ENCODE data around the gene CDC42BPA.

CDC42BPA gene

DNA sequence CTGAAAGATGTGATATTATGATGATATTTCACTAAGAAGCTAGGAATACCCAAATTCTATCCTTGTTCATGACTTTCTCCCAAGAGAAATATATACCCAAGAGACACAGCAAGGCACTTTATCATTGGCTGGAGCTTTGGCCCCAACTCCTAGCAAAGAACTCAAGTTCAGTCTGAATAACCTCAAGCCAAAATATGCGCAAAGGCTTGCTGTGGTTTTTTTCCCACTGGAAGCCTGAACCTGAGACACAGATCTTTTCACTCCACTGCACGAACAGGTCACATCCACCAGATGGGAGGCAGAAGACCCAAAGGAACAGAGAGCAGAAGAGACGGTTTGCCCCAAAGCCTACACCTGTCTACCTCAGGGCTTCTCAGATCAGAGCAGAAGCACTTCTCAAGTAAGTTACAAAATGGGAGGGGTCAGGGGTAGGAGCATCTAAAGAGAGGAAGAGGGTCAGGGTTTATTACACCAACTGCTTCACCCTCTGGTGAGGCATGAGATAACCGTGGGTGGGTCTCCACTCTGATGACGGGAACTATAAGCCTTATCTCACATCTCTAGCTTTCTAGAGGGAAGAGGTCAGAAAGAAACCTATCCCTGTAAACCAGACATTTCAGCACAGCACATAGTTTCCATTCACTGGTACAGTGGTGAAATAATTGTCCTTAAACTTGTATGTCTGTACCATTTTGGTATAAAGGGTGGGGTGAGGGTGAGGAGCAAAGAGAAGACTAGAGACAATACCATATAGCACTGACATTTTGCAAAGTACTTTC lies 17.1 kb upstream of the CDC42BPA start:
- DNase-seq = no peak

DNA sequence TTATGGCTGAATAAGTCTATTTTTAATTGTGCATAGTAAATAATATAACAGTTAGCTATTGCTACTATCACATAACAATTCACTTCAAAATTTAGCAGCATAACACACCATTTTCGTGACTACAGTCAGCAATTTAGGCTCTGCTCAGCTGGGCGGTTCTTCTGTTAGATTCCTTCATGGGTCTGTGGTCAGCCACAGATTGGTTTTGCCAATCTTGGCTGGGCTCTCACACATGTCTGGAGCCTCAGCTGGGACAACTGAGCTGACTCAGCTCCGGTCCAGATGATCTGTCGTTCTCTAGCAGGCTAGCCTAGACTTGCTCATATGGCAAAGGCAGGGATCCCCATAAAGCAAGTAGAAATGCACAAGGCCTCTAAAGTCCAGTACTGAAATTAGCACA lies 15.1 kb upstream of the CDC42BPA start:
- no peak for DNase-seq

DNA sequence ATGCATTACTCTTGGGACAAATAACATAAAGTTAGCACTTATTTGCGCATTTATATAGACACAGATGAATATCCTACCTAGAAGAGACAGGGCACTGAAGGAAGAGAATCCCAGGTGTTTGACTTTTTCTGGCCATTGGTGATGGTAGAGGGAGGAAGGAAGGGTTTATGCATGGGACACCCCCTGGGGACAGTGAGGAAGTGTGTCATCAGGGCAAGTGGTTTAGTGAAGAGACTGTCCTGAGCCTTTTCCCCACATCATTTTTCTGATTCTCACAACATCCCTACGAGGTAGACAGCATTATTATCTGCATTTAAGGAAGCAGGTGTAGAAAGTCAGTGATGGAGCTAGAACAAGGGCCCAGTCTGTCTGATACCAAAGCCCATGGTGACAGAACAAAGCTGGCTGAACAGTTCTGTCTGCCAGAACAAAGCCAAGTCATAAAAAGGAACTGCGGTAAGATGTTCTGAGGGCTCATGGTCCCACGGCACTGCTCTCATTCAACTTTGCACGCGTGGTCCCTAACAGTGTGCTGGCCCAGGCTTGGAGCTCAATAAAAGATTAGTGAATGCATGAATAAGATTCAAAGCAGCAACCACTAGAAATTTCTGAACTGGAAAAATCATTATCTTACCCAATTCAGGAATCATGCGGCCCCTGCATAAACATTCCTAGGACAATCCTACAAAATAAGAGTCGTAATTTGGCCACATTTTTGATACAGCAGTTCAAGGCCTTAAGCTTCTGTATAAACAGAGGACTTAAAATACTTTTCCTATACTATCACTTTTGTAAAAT lies 12.2 kb upstream of the CDC42BPA start:
- peak; percentile 19 for DNase-seq

DNA sequence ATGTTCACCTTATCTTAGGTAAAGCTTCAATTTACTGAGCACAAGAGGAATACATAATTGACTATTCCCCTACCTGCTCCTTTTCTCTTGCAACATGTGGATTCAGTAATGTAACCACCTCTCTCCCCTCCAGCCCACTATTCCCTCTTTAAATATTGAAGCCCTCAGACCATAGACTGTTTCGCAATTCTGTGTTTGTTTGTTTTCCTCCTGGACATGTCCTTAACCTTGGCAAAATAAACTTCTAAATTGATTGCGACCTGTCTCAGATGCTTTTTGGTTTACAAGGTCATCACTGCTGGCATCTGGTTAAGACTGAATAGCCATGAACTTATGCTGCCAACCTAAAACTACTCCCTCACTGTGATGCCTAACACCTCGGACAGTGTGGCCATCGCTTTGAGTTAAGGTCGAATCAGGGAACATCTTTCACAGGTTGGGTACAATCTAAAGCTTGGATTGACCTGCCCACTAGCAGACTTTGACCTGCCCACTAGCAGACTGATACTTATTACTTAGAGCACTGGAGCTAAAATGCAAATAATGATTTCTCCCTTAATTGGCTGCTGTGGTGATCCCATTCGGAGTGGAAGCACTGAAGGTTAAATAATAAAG lies 10.2 kb upstream of the CDC42BPA start:
- DNase-seq = no peak

DNA sequence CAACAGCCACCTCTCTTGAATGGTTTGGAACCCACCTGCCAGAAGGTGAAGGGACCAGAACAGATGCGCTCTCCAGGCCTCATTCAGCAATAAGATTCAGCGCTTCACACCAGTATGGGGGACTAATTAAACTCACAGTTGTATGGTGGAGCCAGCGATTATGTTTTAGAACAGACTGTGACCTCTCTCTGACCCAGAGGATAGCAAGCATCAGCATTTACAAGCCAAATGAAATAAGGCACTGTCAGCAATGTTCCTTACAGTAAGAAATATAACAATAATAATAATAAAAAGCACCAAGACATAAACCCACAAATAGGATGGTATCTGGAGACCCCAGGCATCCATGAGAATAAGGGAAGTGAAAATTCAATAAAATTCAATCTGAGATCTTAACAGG lies 6.9 kb upstream of the CDC42BPA start:
- no peak for DNase-seq

DNA sequence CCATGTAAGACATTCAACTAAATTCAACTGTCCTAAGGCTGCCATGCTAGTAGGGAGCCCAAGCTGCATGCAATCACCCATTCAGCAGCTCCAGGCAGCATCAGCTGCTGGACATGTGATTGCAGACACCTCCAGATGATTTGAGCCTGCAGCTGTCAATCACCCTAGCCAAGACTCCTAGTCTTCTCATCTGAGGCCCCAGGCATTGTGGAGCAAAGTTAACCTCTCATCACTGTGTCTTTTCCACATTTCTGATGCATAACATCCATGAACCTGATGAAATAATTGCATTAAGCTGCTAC lies 5.6 kb upstream of the CDC42BPA start:
- no peak for DNase-seq

DNA sequence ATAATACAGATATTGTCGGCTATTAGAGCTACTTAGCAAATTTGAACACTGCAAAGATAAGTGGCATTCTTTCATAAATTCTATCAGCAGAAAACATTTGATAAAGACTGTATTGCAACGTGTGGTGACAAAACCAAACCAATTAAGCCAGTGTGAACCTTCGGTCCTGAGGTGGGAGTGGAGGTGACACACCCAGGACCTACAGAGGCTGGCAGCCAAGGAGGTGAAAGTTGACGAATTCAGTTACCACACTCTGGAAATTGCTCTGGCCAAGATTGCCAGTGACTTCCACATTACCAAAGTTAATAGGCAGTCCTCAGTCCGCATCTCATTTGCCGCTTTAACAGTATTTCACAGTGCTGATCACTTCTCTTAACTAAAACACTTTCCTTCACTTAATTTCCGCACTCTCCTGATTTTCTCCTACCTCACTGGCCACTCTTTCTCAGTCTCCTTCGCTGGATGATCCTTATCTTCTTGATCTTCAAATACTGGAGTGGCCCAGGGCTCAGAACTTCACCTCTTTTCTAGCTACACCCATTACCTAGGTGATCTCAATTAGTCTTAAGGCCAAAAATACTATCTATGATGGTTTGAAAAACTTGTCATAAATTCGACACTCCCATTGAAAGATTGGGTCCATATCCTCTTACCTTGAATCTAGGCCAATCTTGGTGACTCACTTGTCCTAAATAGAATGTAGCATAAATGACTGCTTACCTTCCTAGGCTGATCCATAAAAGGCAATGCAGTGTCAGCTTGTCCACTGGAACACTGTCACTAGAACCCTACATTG lies 5.1 kb upstream of the CDC42BPA start:
- DNase-seq = no peak

DNA sequence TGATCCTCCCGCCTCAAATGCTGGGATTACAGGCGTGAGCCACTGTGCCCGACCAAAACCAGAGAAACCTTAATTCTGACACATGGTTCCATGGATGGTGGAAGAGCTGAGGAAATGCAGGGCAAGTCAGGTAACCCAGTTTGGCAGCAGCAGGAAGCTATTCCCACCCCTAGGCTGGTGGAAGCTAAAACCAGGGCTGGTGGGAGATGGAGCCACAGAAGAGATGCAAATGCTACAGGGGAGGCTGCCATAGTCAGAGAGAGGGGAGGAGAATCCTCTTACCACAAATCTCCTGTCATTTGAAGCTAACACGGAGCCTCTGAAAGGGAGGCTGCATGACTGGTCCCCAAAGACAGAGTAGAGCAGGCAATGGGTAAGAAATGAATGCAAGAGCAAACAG lies 4.1 kb upstream of the CDC42BPA start:
- no peak for DNase-seq

DNA sequence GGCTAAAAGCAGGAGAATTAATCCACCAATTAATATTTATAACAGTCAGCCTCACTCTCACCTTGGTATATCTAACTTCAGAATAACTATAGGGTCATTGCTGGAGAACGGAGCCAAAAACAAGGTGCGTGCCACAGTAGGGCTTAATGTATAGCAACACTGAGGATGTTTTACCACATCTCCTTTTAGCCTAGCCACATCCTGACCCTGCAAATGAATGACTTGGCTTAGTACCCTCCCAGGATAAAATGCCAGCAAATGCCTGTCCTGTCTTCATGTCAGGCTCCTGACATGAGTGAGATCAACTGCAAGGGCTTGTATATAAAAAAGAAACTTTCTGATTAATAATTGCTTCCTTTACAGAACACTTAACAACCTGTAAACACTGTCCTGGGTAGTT lies 2.7 kb upstream of the CDC42BPA start:
- no peak for DNase-seq

DNA sequence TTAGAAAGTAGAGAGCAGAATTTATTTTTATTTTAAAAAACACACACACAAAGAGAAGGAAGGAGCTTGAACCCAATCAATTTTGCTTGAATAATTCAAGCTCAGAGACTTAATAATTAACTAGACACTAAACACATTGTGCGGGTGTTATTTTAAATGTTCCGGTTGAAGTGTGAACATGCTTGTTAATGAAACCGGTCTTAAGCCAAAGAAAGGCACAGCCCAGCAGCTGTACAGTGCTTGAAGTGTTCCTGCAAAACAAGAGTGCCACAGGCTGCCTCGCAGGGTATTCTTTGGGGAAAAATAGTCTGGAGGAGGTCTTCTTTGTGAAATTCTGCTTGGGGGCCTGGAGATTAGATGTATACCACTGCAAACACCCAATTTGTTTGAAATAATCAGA lies 2.2 kb upstream of the CDC42BPA start:
- no peak for DNase-seq

DNA sequence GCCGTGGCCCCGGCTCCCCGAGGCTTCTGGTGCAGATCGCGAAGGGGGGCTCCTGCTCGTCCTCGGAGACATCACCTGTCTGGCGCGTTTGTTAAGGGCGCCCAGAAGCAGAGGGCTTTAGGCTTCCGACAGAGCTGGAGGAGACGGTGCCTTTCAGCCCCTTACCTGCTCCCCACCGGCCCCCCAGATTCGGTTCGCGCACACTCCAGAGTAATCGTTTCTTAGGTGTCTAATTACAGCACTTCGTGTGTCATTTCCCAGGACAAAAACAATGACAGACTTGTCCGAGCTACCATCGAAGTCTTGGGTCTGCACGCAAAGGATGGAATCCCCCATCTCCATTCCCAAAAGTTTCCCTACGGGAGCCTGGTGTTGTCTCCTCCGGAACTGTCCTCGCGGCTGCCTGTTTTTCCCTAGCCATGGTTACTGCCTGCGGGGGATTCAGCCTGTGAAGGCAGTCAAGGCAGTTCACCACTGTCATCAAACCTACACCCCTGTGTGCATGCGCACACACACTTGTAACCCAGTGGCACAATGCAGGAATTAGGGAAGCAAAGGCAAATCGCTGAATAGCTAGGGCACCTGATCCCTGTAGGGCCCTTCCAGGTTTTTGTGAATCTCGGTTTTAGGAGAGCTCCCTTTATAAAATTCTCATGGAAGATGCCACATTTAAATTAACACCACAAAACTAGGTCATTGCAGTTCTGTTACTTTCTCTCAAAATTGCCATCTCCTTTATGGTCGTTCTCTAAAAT lies 738 bp upstream of the CDC42BPA start:
- DNase-seq = peak; percentile 66

DNA sequence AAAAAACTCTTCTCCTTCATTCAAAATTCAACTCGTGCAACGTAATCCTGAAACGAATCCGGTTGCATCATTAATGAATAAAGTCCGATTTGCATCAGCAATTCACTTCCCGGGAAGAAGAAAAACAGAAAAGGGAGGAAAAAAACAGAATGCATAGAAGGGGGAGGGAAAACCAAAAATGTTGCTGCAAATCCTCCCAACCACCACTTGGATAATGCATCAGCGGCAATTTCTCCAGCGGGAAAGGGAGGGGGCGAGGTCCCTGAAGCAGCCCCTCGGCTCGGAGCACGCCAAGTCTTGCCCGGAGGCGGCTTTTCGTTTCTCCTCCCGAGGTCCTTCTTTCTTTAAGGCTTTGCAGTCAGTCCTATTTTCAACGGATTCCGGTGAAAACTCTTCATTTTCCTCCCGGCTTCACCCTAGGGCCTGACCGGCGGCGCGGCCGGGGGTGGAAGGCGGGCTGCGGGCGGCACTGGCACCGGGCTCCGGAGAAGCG lies 723 bp downstream of the CDC42BPA start:
- DNase-seq = peak; percentile 79

DNA sequence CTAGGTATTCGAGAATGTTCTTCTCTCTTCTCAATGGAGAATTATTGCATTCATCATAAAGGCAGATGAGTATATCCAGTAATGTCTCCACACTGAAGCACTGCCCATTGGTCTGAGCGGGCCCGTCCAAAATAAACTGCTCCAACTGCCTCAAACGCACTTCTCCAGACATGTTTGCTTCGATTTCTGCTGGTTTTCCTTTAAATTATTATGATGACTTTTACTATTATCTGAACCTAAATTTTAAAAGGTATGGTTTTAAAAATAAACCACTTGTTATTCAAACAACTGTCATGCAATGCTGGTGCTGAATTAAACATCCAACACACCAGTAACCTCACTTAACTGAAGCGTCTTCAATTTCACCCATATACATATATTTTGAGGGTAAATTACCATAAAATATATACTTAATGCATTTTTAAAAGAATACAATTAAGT lies 1.3 kb downstream of the CDC42BPA start:
- DNase-seq = no peak

DNA sequence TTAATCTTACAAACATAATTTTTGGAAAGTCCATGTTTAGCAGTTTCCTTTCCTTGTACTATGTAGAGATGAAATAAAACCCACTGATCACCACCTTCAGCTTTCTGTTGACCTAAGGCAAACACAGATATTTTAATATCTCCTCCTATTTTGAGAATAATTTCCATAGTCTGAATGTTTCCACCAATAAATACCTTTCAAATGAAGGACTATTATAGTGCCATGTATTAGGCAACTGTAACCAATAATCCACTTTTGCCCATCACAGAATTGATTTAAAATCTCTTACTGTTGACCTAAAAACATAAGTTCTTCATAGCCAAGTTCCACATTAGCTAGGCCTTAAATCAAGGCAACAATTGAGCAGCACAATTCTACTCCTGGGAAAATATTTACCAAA lies 1.8 kb downstream of the CDC42BPA start:
- no peak for DNase-seq

DNA sequence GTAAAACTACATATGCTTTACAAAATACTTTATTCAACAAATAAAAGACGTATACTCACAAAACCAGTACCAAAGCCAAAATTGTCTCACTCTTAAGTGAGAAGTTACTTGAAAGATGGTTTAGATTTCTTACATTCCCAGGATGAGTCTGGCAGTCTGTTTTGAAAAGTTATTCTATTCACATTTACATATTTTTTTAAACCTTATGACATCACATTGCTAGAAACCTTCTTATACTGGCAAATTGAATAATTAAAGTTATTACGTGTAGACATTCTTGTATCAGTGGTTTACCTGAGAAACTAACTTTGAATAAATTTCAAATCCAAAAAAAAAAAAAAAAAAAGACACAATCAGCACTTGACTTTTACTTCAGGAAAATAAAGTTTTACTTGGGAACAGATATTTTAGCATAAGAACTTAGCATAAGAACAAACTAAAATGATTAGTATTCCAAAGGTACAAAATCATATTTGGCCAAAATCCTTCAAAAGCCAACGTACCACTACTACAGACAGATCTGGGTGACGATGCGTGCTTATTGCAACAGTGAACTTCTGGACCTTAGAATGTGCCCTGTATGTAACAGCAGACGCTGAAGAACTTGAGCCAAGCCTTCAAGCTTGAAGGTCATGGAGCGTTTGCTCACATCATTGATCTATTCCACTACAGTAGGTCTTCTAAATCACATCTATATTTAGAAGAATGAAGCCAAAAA lies 2.5 kb downstream of the CDC42BPA start:
- DNase-seq = peak; percentile 44

DNA sequence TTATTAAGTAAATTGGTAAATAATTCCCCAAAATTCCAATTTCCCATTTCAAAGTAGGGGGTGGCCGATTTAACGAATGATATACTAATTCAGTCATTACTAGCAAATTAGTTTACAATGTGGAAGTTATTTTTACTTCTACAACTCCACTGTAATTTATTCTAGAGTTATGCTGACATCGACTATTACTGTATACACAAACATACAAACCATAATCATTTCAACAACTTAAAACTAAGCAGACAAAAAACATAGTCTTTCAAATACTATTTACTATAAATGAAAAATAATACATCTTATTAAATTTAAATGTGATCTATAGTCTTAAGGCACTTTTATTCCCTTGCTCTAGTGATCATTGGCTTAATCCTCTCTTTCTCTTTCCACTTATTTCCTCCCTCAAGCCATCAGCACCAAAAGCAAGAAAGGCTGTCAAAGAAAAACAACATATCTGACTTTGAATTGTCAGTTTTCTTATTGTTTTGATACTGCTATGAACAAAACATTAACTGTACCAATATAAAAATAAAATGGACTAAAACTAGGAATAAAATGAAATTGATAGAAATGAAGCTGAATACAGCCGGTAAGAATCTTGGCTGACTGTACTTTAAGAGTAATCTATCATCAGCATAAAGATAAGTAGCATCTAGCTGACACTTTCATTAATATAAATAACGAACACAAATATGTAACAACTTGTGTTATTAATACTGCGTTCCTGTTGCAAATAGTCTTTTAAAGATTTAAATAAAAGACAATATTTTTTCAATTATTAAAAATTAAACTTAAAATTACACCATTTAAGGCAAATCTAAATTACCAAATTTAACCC lies 4.1 kb downstream of the CDC42BPA start:
- DNase-seq = no peak

DNA sequence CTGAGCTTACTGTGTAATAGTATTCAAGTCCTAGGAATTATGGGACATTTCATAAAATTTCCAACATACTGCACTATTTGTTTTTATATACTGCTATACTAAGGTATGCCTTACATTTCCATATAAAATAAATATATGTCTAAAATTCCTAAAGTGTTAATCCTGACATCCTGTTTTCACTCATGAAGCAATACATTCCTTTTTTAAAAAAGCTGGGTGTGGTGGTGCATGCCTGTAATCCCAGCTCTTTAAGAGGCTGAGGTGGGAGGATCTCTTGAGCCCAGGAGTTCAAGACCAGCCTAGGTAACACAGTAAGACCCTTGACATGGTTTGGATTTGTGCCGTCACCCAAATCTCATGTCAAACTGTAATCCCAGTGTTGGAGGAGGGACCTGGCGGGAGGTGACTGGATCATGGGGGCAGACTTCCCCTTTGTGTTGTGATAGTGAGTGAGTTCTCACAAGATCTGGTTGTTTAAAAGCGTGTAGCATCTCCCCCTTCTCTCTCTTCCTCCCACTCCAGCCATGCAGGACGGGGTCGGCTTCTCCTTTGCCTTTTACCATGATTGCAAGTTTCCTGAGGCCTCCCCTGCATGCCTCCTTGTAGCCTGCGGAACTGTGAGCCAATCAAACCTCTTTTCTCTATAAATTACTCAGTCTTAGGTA lies 5.8 kb downstream of the CDC42BPA start:
- no peak for DNase-seq

DNA sequence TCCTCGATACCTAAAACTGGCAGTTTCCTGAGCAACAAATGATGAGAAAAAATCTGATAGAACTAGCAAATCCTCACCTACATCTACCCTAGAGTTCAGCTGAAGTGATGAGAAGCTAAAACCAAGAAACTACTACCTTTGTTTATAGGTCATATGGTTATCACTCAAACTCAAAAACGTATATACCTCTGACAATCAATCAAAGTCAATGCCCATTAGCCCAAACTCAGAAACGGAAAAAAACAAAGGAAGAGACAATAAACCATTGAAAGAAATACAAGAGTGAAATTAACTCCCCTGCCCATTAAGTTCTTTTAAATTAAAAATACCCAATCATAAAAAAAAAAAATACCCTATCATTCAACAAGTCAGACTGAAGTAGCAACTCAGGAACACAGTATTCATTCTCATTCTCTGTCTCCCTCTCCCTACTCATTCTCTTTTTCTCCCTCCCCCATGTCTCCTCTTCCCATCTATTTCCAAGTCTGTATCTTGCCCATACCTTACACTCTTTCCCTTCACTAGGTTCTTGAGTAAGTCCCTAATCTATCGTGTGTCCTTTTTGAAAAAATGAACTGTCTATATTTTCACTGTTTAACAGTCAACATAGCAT lies 6.8 kb downstream of the CDC42BPA start:
- DNase-seq = no peak
